Measurements from ENCODE around the gene WDR12. TPM values are rescaled to one million over a fixed set of nuclear protein-coding genes. Genes with fewer than 3 reads are reported as not detected.
"Not testable (repeated sequence)": the region's sequence is repeated elsewhere in the genome, so short reads cannot be mapped to it uniquely, and the experiment has no call there.

The WDR12 gene
- total RNA-seq = 14.4 and 18.5 TPM in 2 replicates

DNA sequence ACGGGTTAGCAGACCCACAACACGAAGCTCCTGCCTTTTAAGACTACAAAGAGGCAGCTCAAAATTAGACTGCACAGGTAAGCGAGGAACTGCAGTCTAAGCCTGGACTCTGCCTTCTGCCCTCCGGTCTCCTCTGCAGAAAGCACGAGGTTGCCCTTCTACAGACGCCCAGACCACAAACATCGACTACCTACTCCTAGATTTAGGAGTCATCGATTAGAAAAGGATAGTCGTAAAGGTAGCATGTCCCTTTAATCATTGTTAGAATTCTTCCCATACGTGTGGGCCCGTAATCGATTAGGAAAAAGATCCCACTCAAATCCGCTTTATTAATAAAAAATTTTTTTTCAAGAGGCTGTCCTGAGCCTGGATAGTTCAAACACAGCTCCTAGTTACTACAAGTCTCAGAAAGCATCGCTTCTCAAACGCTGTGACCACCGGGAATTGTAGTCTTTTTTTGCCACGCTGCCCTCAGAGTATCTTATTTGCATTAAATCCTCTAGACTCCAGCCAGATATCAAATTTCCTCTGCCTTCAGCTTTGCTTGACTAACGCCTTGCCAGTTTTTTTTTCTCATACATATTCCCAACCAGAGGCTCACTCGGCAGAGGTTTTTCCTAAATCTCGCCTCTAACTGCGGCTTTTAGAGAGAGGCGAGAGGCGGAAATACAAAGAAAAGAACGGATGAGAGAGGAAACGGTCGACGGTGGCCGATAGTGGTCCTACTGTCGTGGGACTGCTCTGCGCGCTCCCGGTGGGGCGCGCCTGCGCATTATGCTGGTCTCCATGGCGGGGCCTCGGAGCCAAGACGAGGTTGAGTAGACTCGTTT lies at the start of gene WDR12, which contains the start of gene CARF:
WDR12 (minus strand) TSS at position 162 of the 830 bp plus-strand sequence. CDS start 197 bp downstream, outside the sequence.
CARF (plus strand) TSS at position 764 of the 830 bp plus-strand sequence. CDS start 29,628 bp downstream, outside the sequence.
- peak; percentile 95 for DNase-seq (ENCODE audit: low read depth in 2 of 2)

DNA sequence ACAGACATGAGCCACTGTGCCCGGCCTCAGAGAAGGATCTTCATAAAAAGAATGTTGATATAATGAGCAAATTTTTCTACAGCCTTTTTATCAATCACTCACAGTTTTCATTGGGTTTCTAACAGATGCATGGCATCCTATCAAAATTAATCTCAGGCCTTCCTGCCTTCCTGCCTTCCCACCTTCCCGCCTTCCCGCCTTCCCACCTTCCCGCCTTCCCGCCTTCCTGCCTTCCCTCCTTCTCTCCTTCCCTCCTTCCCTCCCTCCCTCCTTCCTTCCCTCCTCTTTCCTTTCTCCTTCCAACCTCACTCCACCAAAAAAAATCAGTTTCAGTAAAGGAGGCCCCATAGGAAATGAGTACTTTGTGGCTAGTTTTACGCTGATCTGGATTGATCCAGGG lies 49.1 kb upstream of the WDR12 start:
- no peak for DNase-seq (ENCODE audit: low read depth in 2 of 2)

GRCh38 chr2:202950592-202950991 lies 39.1 kb upstream of the WDR12 start:
- peak in 1 of 2 donors; percentile 30 for DNase-seq (ENCODE audit: low read depth in 2 of 2)

DNA sequence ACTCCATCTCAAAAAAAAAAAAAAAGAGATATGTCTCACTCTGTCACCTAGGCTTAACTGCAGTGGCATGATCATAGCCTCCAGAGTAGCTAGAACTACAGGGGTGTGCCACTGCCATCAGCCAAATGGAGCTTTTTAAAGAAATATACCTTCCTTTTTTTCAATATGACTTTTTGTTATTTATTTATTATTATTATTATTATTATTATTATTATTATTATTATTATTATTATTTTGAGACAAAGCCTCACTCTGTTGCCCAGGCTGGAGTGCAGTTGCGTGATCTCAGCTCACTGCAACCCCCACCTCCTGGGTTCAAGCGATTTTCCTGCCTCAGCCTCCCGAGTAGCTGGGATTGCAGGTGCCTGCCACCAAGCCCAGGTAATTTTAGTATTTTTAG lies 37.9 kb upstream of the WDR12 start:
- not testable (repeated sequence) for DNase-seq (ENCODE audit: low read depth in 2 of 2)

GRCh38 chr2:202945497-202945896 lies 34.0 kb upstream of the WDR12 start:
- no peak for DNase-seq (ENCODE audit: low read depth in 2 of 2)

DNA sequence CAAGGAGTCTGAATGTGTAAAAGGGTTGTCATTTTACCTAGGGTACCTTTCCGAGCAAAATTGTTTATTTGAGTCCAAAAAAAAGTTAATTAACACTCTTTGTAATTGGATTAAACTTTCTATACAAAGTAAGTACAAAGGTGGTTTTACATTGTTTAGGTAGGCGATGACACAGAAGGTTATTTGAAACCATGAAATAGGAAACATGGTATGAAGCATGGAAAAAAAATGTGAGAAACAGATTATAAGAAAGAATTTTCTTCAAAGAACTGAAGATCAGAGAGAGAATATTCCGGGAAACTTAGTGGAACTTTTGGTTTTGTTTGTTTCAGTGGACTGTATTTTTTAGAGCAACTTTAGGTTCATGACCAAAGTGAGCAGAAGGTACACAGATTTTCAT lies 33.3 kb upstream of the WDR12 start:
- DNase-seq (ENCODE audit: low read depth in 2 of 2) = no peak

DNA sequence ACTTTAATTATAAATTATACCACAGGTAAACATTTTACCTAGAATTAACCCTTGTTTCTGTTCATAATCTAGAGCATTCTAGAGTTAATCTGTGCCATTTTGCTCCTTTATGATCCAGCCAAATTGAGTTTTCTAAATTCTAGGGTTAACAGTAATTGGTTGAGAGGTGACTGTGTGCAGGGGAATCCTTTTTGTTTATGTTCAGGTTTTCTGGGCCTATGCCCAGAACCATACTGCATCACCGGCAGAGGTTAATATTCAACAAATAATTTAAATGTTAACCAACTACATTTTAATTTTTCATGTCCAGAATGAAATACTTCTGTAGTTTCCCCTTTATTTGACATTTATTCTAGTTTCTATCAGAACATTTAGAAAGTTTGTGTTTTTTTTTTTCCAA lies 32.9 kb upstream of the WDR12 start:
- DNase-seq (ENCODE audit: low read depth in 2 of 2) = no peak

- DNase-seq (ENCODE audit: low read depth in 2 of 2) = no peak
Observed at GRCh38 chr2:202941771-202942170, 30.3 kb upstream of the WDR12 start.

DNA sequence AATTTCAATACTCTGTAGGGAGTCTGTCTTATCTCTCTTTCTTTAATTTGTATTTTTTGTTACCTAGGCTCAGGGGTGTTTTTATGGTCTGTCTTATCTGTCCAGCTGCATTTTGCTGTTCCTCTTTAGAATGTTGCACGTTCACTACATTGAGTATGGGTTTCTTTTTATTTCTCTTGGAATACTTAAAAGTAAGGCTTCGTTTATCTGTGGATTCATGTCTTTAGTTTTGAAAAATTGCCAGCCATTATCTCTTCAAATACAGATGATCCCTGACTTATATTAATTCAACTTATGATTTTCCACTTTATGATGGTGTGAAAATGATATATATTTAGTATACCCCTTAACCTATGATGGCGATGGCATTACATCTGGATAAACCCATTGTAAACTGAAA lies 27.5 kb upstream of the WDR12 start:
- no peak for DNase-seq (ENCODE audit: low read depth in 2 of 2)

DNA sequence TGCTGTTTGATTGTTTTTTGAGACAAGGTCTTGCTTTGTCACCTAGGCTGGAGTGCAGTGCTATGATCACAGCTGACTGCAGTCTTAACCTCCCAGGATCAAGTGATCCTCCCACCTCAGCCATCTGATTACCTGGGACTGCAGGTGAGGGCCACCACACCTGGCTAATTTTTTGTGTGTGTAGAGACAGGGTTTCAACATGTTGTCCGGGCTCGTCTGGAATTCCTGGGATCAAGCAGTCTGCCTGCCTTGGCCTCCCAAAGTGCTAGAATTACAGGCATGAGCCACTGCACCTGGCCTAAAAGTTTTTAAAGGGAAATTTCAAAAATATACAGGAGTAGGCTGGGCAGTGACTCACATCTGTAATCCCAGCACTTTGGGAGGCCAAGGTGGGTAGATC lies 23.0 kb upstream of the WDR12 start:
- no peak for DNase-seq (ENCODE audit: low read depth in 2 of 2)

DNA sequence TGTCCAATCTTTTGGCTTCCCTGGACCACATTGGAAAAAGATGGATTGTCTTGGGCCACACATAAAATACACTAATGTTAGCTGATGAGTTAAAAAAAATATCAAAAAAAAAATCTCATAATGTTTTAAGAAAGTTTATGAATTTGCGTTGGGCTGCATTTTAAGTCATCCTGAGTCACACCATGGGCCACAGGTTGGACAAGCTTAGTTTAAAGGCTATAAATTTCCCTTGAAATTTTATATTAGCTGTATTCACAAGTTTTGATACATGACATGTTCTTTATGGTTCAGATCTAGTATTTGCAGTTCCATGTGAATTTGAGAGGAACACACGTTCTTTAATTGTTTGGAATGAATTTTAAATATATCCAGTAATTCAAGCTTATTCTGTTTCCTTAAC lies 22.5 kb upstream of the WDR12 start:
- DNase-seq (ENCODE audit: low read depth in 2 of 2) = no peak

DNA sequence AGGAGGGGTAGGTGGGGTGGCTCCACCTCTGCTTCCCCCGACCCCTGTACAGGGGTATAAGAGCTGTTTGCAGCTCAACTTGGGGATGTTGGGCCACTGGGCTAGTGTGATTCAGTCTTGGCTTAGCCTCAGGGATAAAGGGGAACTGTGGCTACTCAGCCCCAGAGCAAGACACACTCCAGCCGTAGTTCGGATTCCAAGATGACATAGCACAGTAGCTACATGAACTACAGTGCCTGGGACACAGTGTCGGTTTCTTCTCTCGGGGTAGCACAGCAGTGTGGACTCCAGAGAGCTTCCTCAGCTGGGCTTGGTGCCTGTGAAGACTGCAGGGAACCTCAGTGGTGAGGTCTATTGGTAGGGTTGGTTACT lies 21.7 kb upstream of the WDR12 start:
- no peak for DNase-seq (ENCODE audit: low read depth in 2 of 2)

DNA sequence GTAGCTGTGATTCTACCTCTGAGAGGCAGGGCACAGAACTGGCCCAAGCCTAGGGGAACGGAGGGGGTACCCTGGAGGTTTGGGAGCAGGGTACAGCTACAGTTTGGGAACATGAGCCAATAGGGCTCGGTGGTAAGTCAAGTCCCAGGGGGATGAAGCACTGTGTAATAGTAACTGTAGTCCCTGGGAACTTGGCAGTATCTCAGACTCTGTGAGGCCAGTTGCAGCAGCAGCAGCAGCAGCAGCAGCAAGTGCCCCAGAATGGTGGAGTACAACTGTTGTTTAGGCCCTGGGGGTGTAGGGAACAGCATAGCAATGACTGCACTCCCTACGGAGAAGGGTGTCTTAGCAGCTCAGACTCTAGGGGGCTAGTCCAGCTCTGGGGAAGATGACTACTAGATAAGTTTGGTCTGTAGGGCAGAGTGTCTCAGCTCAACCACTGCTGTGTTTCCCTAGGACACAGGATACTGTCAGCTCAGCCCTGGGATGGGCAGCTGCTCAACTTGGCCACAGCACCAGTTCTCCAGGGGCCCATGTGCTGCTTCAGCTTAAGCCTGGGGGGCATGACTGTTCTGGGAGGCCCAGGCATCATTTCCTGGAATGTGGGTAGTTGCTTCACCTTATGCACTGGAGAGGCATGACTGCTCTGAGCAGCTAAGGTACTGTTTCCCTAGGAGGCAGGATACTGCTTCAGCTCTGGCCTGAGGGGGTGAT lies 21.1 kb upstream of the WDR12 start:
- no peak for DNase-seq (ENCODE audit: low read depth in 2 of 2)

GRCh38 chr2:202918860-202919259 lies 7.4 kb upstream of the WDR12 start:
- no peak for DNase-seq (ENCODE audit: low read depth in 2 of 2)

- DNase-seq (ENCODE audit: low read depth in 2 of 2) = not testable (repeated sequence)
Observed at GRCh38 chr2:202912342-202913201, 1.1 kb upstream of the WDR12 start.

- no peak for DNase-seq (ENCODE audit: low read depth in 2 of 2)
Observed at GRCh38 chr2:202911203-202911511, 316 bp downstream of the WDR12 start.

DNA sequence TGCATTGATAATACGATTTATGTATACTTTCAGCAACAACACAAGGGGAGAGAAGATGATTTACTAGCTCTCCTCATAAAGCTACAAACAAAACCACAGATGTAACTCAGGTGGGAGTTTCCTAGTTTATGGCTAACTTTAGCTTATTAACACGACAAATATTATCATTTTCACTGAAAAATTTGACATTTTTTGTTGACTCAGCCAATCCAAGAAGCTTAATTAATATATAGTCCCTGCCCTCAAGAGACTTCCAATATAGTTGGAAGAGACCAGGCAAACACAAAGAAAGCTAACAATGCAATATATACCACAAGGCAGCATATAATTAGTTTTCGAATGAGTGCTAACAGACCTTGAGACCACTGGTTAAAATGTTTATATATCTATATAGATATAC lies 775 bp downstream of the WDR12 start:
- no peak for DNase-seq (ENCODE audit: low read depth in 2 of 2)

DNA sequence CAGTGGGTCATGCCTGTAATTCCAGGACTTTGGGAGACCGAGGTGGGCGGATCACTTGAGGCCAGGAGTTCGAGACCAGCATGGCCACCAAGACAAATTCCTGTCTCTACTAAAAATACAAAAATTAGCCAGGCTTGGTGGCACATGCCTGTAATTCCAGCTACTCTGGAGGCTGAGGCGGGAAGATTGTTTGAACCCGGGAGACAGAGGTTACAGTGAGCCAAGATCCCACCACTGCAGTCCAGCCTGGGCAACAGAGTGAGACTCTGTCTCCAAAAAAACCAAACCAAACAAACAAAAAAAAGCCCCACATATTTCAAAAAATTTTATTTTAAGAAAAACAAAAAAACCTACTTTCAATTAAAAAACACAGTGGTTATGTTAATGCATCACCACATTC lies 1.2 kb downstream of the WDR12 start:
- not testable (repeated sequence) for DNase-seq (ENCODE audit: low read depth in 2 of 2)

GRCh38 chr2:202909394-202910192 lies 1.9 kb downstream of the WDR12 start:
- DNase-seq (ENCODE audit: low read depth in 2 of 2) = no peak

DNA sequence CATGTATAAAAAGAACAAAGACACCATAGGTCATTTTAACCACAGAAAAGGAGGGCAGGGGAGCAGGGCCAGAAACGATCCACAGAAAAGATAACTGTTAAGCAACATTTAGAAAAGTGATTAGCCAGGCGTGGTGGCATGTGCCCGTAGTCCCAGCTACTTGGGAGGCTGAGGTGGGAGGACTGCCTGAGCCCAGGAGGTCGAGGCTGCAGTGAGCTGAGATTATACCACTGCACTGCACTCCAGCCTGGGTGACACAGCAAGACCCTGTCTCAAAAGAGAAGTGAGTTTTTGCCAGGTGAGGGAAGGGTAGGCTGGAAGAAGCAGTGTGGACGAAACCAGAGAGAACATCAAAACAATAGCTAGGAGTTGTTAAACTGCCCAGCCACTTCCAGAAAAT lies 3.3 kb downstream of the WDR12 start:
- no peak for DNase-seq (ENCODE audit: low read depth in 2 of 2)

DNA sequence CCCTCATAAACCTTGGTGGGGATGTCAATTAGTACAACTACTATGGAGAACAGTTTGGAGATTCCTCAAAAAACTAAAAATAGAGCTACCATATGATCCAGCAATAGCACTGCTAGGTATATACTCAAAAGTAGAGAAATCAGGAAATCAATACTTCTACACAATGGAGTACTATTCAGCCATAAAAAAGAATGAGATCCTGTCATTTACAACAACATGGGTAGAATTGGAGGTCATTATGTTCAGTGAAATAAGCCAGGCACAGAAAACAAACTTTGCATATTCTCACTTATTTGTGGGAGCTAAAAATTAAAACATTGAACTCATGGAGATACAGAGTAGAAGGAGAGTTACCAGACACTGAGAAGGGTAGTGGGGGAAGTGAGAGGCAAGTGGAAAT lies 6.0 kb downstream of the WDR12 start:
- not testable (repeated sequence) for DNase-seq (ENCODE audit: low read depth in 2 of 2)

All from lung microvascular endothelial cell (primary cell).